Sciatic nerve (tissue), 2 donors: ENCODE results near the gene HNRNPC. TPM values are rescaled to one million over a fixed set of nuclear protein-coding genes. Genes with fewer than 3 reads are reported as not detected.

ENCODE experiments used
- ATAC-seq: fragments of 200-7000 bp; cut with Tn5 transposase; one replicate; pipeline ENCODE4 v1.9.1; 2020; ENCODE audit warnings: mild to moderate bottlenecking, moderate library complexity
- DNase-seq: peaks from one replicate; pipeline ENCODE4 v3.0.0-alpha.2; 2020; ENCODE audit warnings: low spot score
- intact Hi-C: fragments of 100-400 bp; cut with DNase I; formaldehyde crosslinking; loops from one replicate; pipeline ENCODE4 v1.14.2; 2022
- total RNA-seq: library from RNA; stranded (reverse); fragmentation: NEBNext Ultra II Directional; extraction: Animal tissue kit (Norgen Biotek cat#: 25700); gene quantifications from one replicate; pipeline ENCODE4 v1.2.1, GENCODE V29; 2021
- donor health status: DM: no; HTN: no; CAD: no.
- donor health status: DM: no; HTN: no; CAD: no.

Gene HNRNPC
- total RNA-seq, 1 donor from 2014 or later = 395 TPM

GRCh38 chr14:21255385-21256101, 13.7 kb downstream of the HNRNPC start:
- no peak for ATAC-seq
- intact Hi-C loops = no loop called here
- DNase-seq = no peak

GRCh38 chr14:21252149-21252548, 17.1 kb downstream of the HNRNPC start:
- DNase-seq (no peak), ATAC-seq (no peak)
- intact Hi-C loops = no loop called here

GRCh38 chr14:21251215-21251614, 18.0 kb downstream of the HNRNPC start:
- DNase-seq (no peak), ATAC-seq (no peak)
- intact Hi-C loops = no loop called here

GRCh38 chr14:21248739-21249411, 20.4 kb downstream of the HNRNPC start:
- intact Hi-C loops = no loop called here
- ATAC-seq (no peak), DNase-seq (no peak)

GRCh38 chr14:21248338-21248737, 20.9 kb downstream of the HNRNPC start:
- DNase-seq = no peak
- ATAC-seq = no peak
- intact Hi-C loops = no loop called here

- intact Hi-C loops = no loop called here
- no peak for DNase-seq
- no peak for ATAC-seq
Measured at GRCh38 chr14:21245813-21246212, 23.4 kb downstream of the HNRNPC start.

GRCh38 chr14:21244544-21244943, 24.7 kb downstream of the HNRNPC start:
- intact Hi-C loops = no loop called here

GRCh38 chr14:21241218-21241819, 27.9 kb downstream of the HNRNPC start:
- intact Hi-C loops = no loop called here
- no peak for ATAC-seq
- no peak for DNase-seq

More at GRCh38 chr14:21244544-21244943, 24.7 kb downstream of the HNRNPC start:
- DNase-seq (no peak), ATAC-seq (no peak)

GRCh38 chr14:21240417-21240816, 28.8 kb downstream of the HNRNPC start:
- intact Hi-C loops = no loop called here
- DNase-seq = no peak
- ATAC-seq = no peak

- ATAC-seq (no peak), DNase-seq (no peak)
- intact Hi-C loops = no loop called here
Measured at GRCh38 chr14:21238823-21239518, 30.3 kb downstream of the HNRNPC start.

GRCh38 chr14:21236948-21237797, 32.1 kb downstream of the HNRNPC start:
- ATAC-seq (no peak), DNase-seq (no peak)
- intact Hi-C loops = no loop called here

- DNase-seq (no peak), ATAC-seq (no peak)
- intact Hi-C loops = no loop called here
Measured at GRCh38 chr14:21234112-21234511, 35.1 kb downstream of the HNRNPC start.

- ATAC-seq (no peak), DNase-seq (no peak)
- intact Hi-C loops = no loop called here
Measured at GRCh38 chr14:21233457-21234076, 35.7 kb downstream of the HNRNPC start.

GRCh38 chr14:21231020-21231652, 38.1 kb downstream of the HNRNPC start:
- intact Hi-C loops = no loop called here
- DNase-seq = no peak
- ATAC-seq = no peak

- DNase-seq (no peak), ATAC-seq (no peak)
- intact Hi-C loops = no loop called here
Measured at GRCh38 chr14:21229821-21230220, 39.4 kb downstream of the HNRNPC start.

GRCh38 chr14:21227981-21228380, 41.3 kb downstream of the HNRNPC start:
- DNase-seq = no peak
- intact Hi-C loops = no loop called here
- ATAC-seq = no peak

GRCh38 chr14:21227150-21227549, 42.1 kb downstream of the HNRNPC start:
- intact Hi-C loops = no loop called here
- DNase-seq = no peak
- ATAC-seq = no peak

- intact Hi-C loops = no loop called here
- DNase-seq (no peak), ATAC-seq (no peak)
Measured at GRCh38 chr14:21226467-21226866, 42.8 kb downstream of the HNRNPC start.
